ENCODE measurements around the gene TLX2.
A peak's percentile ranks its signal among the peaks of the same experiment; 100 is the strongest.

The TLX2 gene

GRCh38 chr2:74513605-74514367 lies 464 bp upstream of the TLX2 start:
- peak; percentile 57 for DNase-seq

- peak; percentile 80 for DNase-seq
These were observed 1.2 kb downstream of the TLX2 start for GRCh38 chr2:74515271-74515980.

- peak; percentile 87 for DNase-seq
These were observed 1.9 kb downstream of the TLX2 start for GRCh38 chr2:74515981-74516633.

GRCh38 chr2:74516650-74517049 lies 2.4 kb downstream of the TLX2 start:
- DNase-seq, result no peak

GRCh38 chr2:74522516-74522915 lies 8.3 kb downstream of the TLX2 start:
- no peak for DNase-seq

GRCh38 chr2:74524005-74524404 lies 9.8 kb downstream of the TLX2 start:
- no peak for DNase-seq

- no peak for DNase-seq
These were observed 10.9 kb downstream of the TLX2 start for GRCh38 chr2:74524955-74525716.

- peak; percentile 65 for DNase-seq
These were observed 11.7 kb downstream of the TLX2 start, which contains the start of gene DQX1 for GRCh38 chr2:74525717-74526648. DQX1 (minus strand) TSS chr2:74526231; CDS start chr2:74525729, 502 bp downstream.

- no peak for DNase-seq
These were observed 12.5 kb downstream of the TLX2 start for GRCh38 chr2:74526649-74527230.

GRCh38 chr2:74527741-74528140 lies 13.5 kb downstream of the TLX2 start:
- DNase-seq, result no peak

GRCh38 chr2:74528600-74529356 lies 14.5 kb downstream of the TLX2 start:
- no peak for DNase-seq

- peak; percentile 100 for DNase-seq
These were observed 15.3 kb downstream of the TLX2 start, which contains the start of the genes AUP1 and HTRA2 for GRCh38 chr2:74529357-74530238. AUP1 (minus strand) TSS chr2:74529706; CDS start chr2:74529629, 77 bp downstream. HTRA2 (plus strand) TSS chr2:74529933; CDS start chr2:74530007, 74 bp downstream.

- peak; percentile 79 for DNase-seq
These were observed 16.3 kb downstream of the TLX2 start for GRCh38 chr2:74530239-74531187.

GRCh38 chr2:74531666-74532065 lies 17.4 kb downstream of the TLX2 start:
- no peak for DNase-seq

GRCh38 chr2:74532222-74532621 lies 18.0 kb downstream of the TLX2 start:
- peak; percentile 69 for DNase-seq

- DNase-seq, result no peak
These were observed 19.2 kb downstream of the TLX2 start for GRCh38 chr2:74533464-74533863.

- DNase-seq, result no peak
These were observed 20.2 kb downstream of the TLX2 start for GRCh38 chr2:74534411-74534810.

GRCh38 chr2:74535440-74535965 lies 21.3 kb downstream of the TLX2 start:
- DNase-seq, result no peak
